NCI-H524 treated with DMSO at 0.1 percent for 48 hours (cell line): ENCODE results near the gene CEP350.
"Not testable (repeated sequence)": the region's sequence is repeated elsewhere in the genome, so short reads cannot be mapped to it uniquely, and the experiment has no call there.

Experiments
- DNase-seq: peaks from one replicate; lab custom pipeline; 2025; lab: John Stamatoyannopoulos, UW

CEP350 gene

DNA sequence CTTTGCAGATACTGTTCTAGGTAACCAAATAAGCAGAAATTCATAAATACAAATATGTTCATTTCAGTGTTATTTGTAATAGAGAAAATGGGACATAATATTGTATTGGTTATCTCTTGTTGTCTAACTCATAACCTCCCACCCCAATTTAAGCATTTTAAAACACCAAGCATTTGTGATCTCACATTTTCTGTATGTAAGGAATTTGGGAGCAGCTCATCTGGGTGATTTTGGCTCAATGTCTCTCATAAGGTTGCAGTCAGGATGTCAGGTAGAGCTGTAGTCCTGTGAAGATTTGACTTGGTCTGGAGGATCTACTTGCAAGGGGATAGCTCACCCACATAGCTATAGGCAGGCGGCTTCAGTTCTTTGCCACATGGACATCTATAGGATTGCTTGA is 29.5 kb downstream of the CEP350 start:
- no peak for DNase-seq

DNA sequence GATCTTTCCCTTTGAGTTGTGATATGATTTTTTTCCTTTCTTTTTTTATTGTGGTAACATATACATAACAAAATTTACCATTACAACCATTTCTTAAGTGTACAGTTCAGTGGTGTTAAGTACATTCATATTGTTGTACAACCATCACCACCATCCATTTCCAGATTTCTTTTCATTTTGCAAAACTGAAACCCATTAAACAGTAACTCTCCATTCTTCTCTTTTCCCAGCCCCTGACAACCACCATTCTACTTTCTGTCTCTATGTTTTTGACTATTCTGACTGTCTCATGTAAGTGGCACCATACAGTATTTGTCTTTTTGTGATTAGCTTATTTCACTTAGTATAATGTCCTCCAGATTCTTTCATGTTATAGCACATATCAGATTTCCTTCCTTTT is 30.3 kb downstream of the CEP350 start:
- no peak for DNase-seq

DNA sequence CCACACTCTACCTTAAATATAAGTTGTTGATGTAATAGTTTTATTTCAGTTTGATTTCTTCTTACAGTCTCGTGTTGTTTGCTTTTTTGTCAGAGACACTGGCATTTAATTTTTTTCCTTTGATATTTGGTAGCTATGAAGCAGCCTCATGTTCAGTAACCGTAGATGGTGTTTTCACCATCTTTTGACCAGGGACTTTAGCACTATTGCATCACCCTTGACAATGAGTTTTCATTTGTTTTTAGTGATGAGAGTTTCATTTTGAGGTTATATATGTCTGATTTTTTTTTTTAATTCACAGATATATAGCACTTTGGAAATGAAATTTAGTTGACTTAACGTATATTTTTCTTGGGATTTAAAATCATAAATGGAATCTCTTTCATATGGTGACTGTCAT is 36.2 kb downstream of the CEP350 start:
- no peak for DNase-seq

DNA sequence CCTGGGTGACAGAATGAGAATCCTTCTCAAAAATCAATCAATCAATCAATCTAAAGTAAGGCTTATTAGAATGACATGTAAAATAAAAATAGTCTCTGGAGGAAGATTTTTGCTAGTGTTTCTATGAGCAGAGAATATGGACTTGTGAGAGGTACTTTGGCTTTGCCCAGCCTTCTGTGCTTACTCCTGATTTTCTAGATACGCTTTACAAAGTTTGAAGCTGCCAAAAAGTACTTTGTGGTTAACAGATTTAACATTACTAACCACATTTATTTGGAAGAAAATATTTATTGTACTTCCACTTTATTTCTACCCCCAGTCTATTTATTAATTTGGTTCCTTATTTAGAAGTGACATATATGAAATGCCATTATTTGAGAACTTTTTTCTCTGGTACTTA is 41.0 kb downstream of the CEP350 start:
- no peak for DNase-seq

DNA sequence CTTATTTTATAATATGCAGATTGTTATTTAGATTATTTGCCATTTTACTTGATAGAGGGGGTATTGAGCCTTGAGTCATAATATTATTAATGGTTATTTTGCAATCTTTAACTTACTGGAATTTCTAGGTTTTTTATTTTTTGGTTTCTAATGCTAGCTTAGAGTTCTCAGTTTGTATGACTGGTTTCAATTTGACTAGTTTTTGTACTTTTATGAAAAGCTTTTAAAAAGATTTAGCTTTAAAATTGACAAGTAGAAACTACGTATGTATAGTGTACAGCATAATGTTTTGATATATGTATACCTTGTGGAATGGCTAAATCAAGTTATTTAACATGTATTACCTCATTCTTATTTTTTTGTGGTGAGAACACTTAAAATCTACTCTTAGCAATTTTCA is 41.5 kb downstream of the CEP350 start:
- DNase-seq: no peak

DNA sequence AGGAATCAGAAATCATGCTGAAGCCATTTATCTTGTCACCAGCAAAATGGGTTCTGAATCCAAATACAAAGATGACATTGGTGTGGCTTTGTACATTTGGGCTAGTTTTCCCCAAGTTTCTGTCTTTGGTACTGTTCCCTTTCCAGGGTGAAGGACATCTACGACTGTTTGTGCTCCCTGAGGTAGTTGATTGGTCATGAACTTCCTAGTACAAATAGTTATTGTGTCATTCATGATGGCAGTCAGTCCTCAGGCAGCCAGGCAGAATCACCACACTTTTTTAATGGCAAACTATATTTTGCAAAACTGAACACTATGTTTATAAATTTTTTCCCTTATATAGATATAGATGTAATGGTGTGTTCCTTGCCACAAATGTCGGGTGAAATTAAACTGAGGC is 46.0 kb downstream of the CEP350 start:
- no peak for DNase-seq

DNA sequence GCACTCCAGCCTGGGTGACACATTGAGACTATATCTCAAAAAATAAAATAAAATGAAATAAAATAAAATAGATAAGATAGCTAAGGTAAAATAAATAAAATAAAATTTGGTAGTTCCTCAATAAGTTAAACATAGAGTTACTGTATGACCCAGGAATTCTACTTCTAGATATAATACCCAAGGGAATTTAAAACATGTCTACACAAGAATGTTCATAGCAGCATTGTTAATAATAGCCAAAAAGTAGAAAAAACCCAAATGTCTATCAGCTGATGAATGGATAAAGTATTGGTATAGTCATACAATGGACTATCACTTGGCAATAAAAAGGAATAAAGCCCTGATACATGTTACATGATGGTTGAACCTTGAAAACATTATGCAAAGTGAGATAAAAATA is 47.8 kb downstream of the CEP350 start:
- DNase-seq: no peak

DNA sequence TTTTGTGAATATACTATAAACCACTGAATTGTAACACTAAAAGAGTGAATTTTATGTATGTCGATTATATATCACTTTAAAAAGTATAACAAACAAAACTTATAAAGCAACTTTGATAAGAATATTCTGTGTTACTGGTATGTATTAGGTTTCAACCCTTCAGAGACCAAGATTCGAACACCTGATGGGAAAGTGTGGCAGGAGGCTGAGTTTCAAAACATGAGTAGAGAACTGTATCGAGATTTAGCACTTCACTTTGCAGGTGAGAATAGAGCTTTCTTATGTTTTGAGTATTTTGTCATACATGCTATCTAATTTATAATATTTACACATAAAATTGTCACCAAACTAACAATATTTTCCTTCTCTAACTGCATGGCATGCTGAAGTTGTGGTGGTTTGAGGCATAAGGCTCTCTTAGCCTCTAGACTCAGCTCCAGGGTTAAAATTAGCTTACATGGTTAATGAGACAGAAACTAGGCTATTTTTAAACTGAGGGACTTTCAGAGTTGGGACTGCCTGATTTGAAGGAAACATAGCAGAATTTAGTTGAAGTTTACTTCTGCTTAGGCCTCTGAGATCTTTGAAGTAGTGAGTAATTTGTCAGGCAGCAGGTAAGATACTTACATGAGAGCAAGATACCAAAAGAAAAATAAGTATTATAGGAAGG is 48.6 kb downstream of the CEP350 start:
- DNase-seq: no peak

DNA sequence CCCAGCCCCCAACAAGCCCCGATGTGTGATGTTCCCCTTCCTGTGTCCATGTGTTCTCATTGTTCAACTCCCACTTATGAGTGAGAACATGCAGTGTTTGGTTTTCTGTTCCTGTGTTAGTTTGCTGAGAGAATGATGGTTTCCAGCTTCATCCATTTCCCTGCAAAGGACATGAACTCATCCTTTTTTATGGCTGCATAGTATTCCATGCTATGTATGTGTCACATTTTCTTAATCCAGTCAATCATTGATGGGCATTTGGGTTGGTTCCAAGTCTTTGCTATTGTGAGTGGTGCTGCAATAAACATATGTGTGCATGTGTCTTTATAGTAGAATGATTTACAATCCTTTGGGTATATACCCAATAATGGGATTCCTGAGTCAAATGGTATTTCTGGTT is 52.2 kb downstream of the CEP350 start:
- DNase-seq: not testable (repeated sequence)

DNA sequence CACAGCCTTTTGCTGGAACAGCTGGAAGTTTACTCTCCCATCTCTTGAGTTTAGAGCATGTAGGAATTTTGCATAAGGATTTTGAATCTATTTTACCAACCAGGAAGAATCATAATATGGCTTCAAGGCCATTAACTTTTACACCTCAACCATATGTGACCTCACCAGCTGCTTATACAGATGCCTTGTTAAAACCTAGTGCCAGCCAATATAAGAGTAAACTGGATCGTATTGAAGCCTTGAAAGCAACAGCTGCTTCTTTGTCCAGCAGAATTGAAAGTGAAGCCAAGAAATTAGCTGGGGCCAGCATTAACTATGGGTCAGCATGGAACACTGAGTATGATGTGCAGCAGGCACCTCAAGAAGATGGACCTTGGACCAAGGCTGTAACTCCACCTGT is 65.4 kb downstream of the CEP350 start:
- no peak for DNase-seq

DNA sequence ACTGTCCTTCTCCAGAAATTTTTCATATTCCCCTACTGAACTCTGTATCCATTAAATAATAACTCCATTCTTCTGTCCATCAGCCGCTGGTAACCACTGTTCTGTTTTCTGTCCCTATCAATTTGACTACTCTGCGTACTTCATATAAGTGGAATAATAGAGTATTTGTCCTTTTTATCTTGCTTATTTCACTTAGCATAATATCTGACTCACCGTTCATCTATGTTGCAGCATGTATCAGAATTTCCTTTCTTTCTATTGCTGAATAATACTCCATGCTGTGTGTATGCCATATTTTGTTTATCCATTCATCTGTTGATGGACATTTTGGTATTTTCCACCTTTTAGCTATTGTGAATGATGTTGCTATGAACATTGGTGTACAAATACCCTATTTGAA is 71.9 kb downstream of the CEP350 start:
- no peak for DNase-seq

DNA sequence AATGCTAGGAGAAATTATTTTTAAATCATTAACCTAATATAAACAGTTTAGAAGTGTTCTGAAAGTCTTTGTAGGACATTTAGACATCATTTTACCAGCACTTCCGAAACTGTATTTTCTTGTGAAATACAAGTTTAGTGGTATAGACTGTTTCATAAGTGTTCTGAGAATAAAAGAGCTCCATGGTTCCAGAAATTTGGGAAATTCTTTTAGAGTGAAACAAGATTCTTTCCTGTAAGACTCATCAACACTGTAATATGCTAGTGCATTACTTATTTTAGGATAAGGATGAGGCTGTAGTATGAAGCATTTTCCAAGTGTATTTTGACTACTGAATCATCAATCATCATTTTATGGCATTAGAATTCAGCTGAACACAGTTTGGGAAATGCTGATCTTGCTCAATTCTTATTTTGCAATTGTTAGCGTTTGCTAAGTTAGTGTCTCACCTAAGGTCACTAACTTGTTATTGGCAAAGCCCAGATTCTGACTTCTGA is 73.4 kb downstream of the CEP350 start:
- no peak for DNase-seq

DNA sequence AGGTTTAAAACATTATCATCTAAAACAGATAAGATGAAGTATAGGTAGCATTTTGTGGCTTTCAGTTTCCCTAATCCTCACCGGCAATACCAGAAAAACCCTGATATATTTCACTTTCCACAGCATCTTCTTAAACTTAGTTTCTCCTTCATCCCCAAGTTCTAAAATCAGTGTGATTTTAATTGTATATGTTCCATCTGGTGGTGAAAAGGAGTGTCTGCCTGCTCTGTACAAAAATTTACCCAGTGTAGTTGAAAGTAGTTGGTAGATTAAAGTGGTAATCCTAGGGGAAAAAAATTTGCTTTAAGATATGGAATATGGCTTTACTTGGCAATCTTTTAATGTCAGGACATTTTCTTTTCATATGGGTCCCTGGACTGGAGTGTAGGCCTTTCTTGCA is 74.3 kb downstream of the CEP350 start:
- no peak for DNase-seq

DNA sequence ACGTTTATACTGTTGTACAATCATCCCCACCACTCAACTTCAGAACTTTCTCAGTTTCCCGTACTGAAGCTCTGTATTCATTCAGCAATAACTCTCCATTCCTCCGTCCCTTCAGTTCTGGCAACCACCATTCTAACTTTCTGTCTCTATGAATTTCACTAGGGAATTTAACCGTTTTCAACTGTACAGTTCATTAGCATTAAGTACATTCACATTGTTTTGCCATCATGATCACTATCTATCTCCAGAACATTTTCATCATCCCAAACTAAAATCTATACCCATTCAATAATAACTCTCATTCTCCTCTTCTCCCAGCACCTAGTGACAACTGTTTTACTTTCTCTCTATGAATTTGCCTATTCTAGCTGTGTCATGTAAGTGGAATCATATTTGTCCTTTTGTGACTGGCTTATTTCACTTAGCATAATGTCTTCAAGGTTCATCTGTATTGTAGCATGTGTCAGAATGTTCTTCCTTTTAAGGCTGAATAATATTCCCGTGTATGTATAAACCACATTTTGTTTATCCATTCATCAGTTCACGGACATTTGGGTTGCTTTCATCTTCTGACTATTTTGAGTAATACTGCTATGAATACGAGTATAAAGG is 75.0 kb downstream of the CEP350 start:
- DNase-seq: no peak

DNA sequence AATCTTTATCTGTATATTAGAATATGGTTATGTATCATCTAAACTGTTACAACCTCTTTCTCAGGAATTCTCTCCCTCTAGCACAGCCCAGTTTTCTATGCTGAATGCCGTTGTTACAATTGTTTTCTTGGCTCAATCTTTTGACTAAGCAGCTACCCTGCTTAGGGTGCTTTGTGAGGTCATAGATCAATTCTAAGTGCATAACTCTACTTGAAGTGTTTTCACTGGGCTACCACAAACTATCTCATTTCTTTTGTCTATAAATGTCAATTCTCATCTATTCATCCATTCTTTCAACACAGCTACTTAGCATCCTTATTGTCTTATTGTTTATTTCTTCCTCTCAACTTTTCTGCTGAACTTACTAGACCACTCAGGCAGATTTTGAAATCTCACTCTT is 77.1 kb downstream of the CEP350 start:
- DNase-seq: no peak

DNA sequence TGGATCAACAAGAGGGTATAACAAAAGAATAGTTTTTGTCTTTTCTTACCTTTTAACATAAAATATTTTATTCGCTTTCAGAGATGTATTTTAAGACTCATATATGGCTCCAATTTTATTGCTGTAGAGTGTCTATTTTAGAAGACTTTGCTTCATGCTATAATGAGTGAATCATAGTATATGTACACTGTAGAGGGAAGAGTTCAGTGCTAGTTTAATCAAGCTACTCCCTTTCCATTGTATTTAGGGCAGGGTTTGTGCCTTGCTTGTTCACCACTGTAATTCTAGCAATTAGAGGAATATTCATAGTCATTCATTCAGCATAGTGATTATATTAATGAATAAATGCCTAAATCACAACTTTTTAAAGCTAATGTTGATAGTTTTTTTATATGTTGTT is 78.8 kb downstream of the CEP350 start:
- DNase-seq: no peak

DNA sequence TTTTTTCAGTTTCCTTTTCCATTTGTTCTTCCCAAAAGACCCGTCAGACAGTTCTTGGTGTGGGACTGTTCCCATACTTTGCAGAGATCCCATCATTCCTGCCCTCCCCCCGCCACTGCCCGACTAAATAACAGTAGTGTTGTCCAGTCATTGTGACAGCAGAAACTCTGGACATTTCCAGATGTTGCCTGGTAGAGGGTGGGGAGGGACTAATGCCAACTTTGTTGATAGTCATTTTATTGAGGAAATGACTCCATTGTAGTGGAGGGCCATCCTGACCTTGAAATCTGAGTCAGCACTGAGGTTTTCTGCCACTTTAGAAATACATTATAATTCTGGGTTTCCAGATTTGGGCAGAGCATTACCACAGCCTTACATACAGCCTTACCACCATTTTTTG is 85.4 kb downstream of the CEP350 start:
- DNase-seq: no peak

DNA sequence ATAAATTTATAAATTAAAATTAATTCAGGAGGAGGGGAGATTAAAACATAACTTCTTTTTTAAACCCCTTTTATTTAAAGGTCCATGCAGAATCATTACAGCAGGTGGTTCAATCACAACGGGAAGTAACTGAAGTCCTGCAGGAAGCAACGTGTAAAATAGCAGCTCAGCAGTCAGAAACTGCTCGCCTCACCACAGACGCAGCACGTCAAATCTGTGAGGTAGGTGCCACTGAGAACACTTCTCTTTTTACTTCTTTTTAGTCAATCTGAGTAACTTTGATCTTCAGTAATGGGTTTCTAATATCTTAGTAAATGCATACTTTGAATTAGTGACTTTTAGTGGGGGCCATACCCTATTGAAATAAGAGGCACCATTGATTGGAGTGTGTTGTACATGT is 87.0 kb downstream of the CEP350 start:
- DNase-seq: no peak

DNA sequence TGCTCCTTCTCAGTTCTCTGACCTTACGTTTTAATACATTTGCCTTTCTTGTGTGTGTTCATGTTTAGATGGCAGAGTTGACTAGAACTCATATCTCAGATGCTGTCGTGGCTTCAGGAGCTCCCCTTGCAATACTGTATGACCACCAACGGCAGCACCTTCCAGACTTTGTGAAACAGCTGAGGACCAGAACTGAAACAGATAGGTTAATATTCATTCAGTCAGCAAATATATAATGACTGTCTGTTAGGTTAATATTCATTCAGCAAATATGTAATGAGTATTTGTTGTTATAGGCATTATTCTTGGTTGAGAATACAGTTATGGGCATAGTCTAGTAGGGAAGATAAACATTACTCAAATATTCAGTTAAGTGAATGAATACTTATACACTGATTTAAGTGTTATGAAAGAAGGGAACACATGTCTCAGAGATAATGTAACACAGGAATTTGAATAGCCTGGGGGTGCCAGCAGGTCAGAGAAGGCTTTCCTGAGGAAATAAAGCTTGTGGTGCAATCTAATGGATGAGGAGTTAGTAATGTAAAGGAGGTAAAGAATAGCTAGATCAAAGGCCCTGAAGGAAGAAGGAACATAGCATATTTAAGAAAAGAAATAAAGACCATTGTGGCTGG is 88.5 kb downstream of the CEP350 start:
- DNase-seq: no peak

DNA sequence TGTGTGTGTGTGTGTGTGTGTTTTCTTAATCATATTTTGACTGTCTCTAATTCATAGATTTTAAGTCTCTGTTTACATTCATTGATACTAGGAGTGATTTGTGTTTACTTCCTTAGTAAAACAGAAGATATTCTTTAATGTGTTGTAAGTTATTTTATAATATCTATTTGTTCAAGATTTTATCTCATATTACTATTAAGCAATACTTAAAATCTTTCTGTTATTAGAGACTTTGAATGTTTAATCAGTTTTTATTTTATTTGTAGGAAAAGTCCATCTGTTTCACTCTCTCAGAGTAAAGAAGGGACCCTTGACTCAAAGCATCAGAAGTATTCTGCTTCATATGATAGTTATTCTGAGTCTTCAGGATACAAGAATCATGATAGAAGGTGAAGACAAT is 89.2 kb downstream of the CEP350 start:
- DNase-seq: no peak

DNA sequence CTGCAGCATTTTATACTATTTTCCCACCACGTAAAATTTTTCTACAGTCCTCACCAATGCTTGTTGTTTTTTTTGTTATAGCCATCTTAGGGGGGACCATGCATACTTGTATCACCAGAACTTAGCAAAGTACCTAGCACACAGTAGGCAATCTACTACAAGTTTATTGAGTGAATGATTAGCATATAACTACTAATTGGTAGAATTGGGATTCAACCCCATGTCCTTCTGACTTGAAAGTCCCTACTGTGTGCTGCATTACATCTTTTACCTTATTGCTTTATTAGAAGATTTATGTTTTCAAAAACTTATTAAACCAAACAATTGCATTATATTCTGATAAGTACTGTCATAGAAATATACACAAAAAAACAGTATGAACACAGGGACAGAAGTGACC is 92.1 kb downstream of the CEP350 start:
- DNase-seq: no peak

DNA sequence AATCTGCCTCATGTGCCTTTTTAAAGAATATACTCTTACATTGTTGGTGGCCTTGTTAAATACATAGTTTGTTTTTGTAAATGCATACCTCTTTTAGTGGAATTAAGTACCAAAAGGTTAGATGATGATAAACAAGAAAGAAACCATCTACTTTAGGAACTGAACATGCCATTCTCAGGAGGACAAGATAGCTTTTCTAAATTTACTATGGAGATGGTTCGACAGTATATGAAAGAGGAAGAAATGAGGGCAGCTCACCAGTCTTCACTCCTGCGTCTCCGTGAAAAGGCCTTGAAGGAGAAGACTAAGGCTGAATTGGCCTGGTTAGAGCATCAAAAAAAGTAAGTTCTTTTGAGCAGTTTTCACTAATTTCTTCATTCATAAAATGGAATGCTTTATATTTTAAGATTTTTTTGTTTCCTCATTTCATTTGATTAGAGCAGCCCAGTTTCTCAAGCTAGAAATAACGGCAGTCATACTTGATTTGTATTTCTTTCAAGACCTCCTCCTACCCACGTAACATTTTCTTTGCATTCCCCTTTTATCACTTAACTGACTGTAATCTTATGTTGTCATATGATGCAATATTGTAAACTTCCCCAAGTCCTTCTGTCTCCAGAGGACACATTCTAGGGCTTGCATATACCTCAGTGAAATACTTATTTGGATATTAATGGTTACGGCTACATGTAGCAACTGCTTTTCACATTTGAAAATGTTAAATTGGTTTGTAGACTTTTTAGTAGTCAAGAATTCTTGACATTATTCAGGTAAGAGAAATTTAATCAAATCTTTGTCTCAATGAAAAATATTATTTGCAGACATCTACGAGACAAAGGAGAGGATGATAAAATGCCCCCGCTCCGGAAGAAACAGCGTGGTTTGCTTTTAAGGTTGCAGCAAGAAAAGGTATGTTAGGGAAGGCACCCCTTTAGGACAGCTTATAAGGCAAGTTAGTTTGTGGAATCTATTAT is 99.3 kb downstream of the CEP350 start:
- no peak for DNase-seq
